IMR-90 (cell line): ENCODE measurements around the gene TOR2A. TPM values are rescaled to one million over a fixed set of nuclear protein-coding genes. Genes with fewer than 3 reads are reported as not detected.

Experiments used
- ATAC-seq: fragments of 200-7000 bp; cut with Tn5 transposase; 2 replicates; pipeline ENCODE4 v1.9.1; 2020; ENCODE audit warnings: low read depth, mild to moderate bottlenecking, moderate library complexity
- BruUV-seq: library from RNA; stranded (reverse); fragments of 400-500 nt; replicated peaks from 2 replicates; lab custom pipeline; 2021; lab: Mats Ljungman, UMichigan
- CTCF ChIA-PET: fragments of 300-600 bp; formaldehyde crosslinking; extraction: SDS; loops from one replicate; lab custom pipeline; 2021; ENCODE audit warnings: antibody characterized with exemption; lab: Yijun Ruan, JAX
- POLR2A ChIA-PET: fragments of 300-600 bp; sonication (Branson Sonifier 250); formaldehyde crosslinking; loops from one replicate; lab custom pipeline; 2022; ENCODE audit warnings: antibody characterized with exemption; ENCODE audit not compliant: unreplicated experiment; lab: Charles Lee
- DNase-seq: peaks from one replicate; pipeline ENCODE4 v3.0.0; 2013
- H2AFZ ChIP-seq: replicated peaks from 2 replicates; pipeline ENCODE3; 2013; ENCODE audit warnings: low read length, mild to moderate bottlenecking; ENCODE audit not compliant: poor library complexity
- H2AK5ac ChIP-seq: 2 replicates; pipeline ENCODE4 v1.6.1; 2013; ENCODE audit warnings: low read depth, low read length, inconsistent platforms
- H2AK9ac ChIP-seq: replicated peaks from 2 replicates; pipeline ENCODE3; 2013; ENCODE audit warnings: mild to moderate bottlenecking, low read depth, low read length, moderate library complexity; ENCODE audit not compliant: poor library complexity
- H2BK120ac ChIP-seq: 2 replicates; pipeline ENCODE4 v1.6.1; 2013; ENCODE audit warnings: low read depth, low read length, inconsistent platforms
- H2BK15ac ChIP-seq: 3 replicates; pipeline ENCODE4 v1.6.1; 2013; ENCODE audit warnings: low read depth, low read length, inconsistent platforms
- H2BK20ac ChIP-seq: 2 replicates; pipeline ENCODE4 v1.6.1; 2013; ENCODE audit warnings: low read depth, mild to moderate bottlenecking, inconsistent platforms, low read length, moderate library complexity
- H2BK5ac ChIP-seq: 2 replicates; pipeline ENCODE4 v1.6.1; 2013; ENCODE audit warnings: mild to moderate bottlenecking, low read depth, low read length, inconsistent platforms; ENCODE audit not compliant: poor library complexity, severe bottlenecking
- H3K14ac ChIP-seq: replicated peaks from 2 replicates; pipeline ENCODE4 v1.6.1; 2013; ENCODE audit warnings: low read depth, low read length, inconsistent platforms
- H3K18ac ChIP-seq: 2 replicates; pipeline ENCODE4 v1.6.1; 2013; ENCODE audit warnings: low read depth, low read length, control low read depth
- H3K23ac ChIP-seq: 2 replicates; pipeline ENCODE4 v1.6.1; 2013; ENCODE audit warnings: low read depth, low read length, inconsistent platforms
- H3K27ac ChIP-seq: 2 replicates; pipeline ENCODE4 v1.5.1; 2013; ENCODE audit warnings: mild to moderate bottlenecking, control low read depth, low read length; ENCODE audit not compliant: insufficient read depth
- H3K27me3 ChIP-seq: 2 replicates; pipeline ENCODE4 v1.6.1; 2013; ENCODE audit warnings: low read length; ENCODE audit not compliant: control insufficient read depth, insufficient read depth
- H3K36me3 ChIP-seq: 2 replicates; pipeline ENCODE4 v1.6.1; 2013; ENCODE audit warnings: low read length, mixed read lengths; ENCODE audit not compliant: control insufficient read depth, insufficient read depth
- H3K4ac ChIP-seq: 2 replicates; pipeline ENCODE4 v1.6.1; 2013; ENCODE audit warnings: low read depth, low read length, inconsistent platforms
- H3K4me1 ChIP-seq: 2 replicates; pipeline ENCODE4 v1.6.1; 2013; ENCODE audit warnings: low read length, mixed read lengths; ENCODE audit not compliant: control insufficient read depth, insufficient read depth
- H3K4me2 ChIP-seq: 2 replicates; pipeline ENCODE4 v1.6.1; 2013; ENCODE audit warnings: low read depth, mild to moderate bottlenecking, control low read depth, low read length, moderate library complexity
- H3K4me3 ChIP-seq: 2 replicates; pipeline ENCODE4 v1.5.1; 2013; ENCODE audit warnings: low read depth, mild to moderate bottlenecking, control low read depth, low read length, moderate library complexity; ENCODE audit not compliant: insufficient read depth
- H3K56ac ChIP-seq: 2 replicates; pipeline ENCODE4 v1.6.1; 2013; ENCODE audit warnings: low read length, inconsistent platforms; ENCODE audit not compliant: insufficient read depth; ENCODE audit errors: extremely low read depth
- H3K79me1 ChIP-seq, 2 experiments: 2 replicates each; pipeline ENCODE4 v1.6.1; 2013; ENCODE audit warnings: low read length in 2 of 2, inconsistent platforms in 1 of 2, low read depth in 1 of 2
- H3K9ac ChIP-seq: 2 replicates; pipeline ENCODE4 v1.6.1; 2013; ENCODE audit warnings: low read depth, low read length, control low read depth
- H3K9me1 ChIP-seq: 2 replicates; pipeline ENCODE4 v1.6.1; 2013; ENCODE audit warnings: low read length, inconsistent platforms; ENCODE audit not compliant: insufficient read depth
- H3K9me3 ChIP-seq: 2 replicates; pipeline ENCODE4 v1.6.1; 2013; ENCODE audit warnings: low read length; ENCODE audit not compliant: control insufficient read depth, insufficient read depth
- H4K20me1 ChIP-seq: 2 replicates; pipeline ENCODE4 v1.6.1; 2013; ENCODE audit warnings: low read length, inconsistent platforms; ENCODE audit not compliant: insufficient read depth
- H4K5ac ChIP-seq: 2 replicates; pipeline ENCODE4 v1.6.1; 2013; ENCODE audit warnings: mild to moderate bottlenecking, low read depth, low read length, control low read depth
- H4K8ac ChIP-seq, 2 experiments: 2 replicates each; pipeline ENCODE4 v1.6.1; 2013; ENCODE audit warnings: low read depth in 2 of 2, low read length in 2 of 2, control low read depth in 1 of 2, inconsistent platforms in 1 of 2
- H4K91ac ChIP-seq: 2 replicates; pipeline ENCODE4 v1.6.1; 2013; ENCODE audit warnings: low read depth, low read length, inconsistent platforms; ENCODE audit not compliant: insufficient read depth
- BHLHE40 ChIP-seq: fragments of 150-350 bp; IDR thresholded peaks from 2 replicates; pipeline ENCODE4 v1.6.1; 2016; ENCODE audit warnings: mild to moderate bottlenecking, low read depth, low read length
- CEBPB ChIP-seq: IDR thresholded peaks from 2 replicates; pipeline ENCODE4 v1.6.1; 2012; ENCODE audit warnings: low read depth, low read length, improper control_type of control experiment
- CHD1 ChIP-seq: IDR thresholded peaks from 2 replicates; pipeline ENCODE4 v1.6.1; 2012; ENCODE audit warnings: low read depth, low read length, improper control_type of control experiment
- MAFK ChIP-seq: IDR thresholded peaks from 2 replicates; pipeline ENCODE4 v1.6.1; 2012; ENCODE audit warnings: low read depth, low read length, improper control_type of control experiment
- MXI1 ChIP-seq: IDR thresholded peaks from 2 replicates; pipeline ENCODE4 v1.6.1; 2012; ENCODE audit warnings: low read depth, mild to moderate bottlenecking, low read length, moderate library complexity, borderline replicate concordance
- NFE2L2 ChIP-seq: fragments of 150-350 bp; IDR thresholded peaks from 2 replicates; pipeline ENCODE4 v1.6.1; 2016; ENCODE audit warnings: low read depth, mild to moderate bottlenecking, low read length
- POLR2A ChIP-seq: IDR thresholded peaks from 2 replicates; pipeline ENCODE4 v1.6.1; 2012; ENCODE audit warnings: mild to moderate bottlenecking, low read depth, low read length
- SMC3 ChIP-seq: fragments of 150-350 bp; IDR thresholded peaks from 2 replicates; pipeline ENCODE4 v1.6.1; 2016; ENCODE audit warnings: low read depth, mild to moderate bottlenecking, antibody characterized with exemption, low read length, moderate library complexity
- WGBS, 2 experiments: methylation state at CpG; one replicate each; pipeline versions ENCODE4 v1.1.5 to v1.1.7; 2013; ENCODE audit warnings: missing lambda C conversion rate in 2 of 2; ENCODE audit not compliant: insufficient read length in 1 of 2; ENCODE audit errors: extremely low coverage in 2 of 2; 5-methylcytosine and 5-hydroxymethylcytosine counted together
- dilution Hi-C: fragments of 300-500 bp; cut with HindIII; formaldehyde crosslinking; loops from one replicate; pipeline ENCODE4 v1.14.3; 2018; ENCODE audit warnings: low sequenced_read_pairs; ENCODE audit not compliant: unreplicated experiment
- in situ Hi-C: fragments of 300-500 bp; cut with MboI; formaldehyde crosslinking; loops from 3 replicates; pipeline ENCODE4 v1.14.3; 2019; ENCODE audit warnings: low sequenced_read_pairs, inconsistent platforms, mixed read lengths
- intact Hi-C: fragments of 100-400 bp; cut with micrococcal nuclease; formaldehyde crosslinking; loops from 2 replicates; pipeline ENCODE4 v1.10.0; 2022
- polyA plus RNA-seq, 3 experiments: library from polyadenylated mRNA; depleted of rRNA; stranded (reverse); fragments of >200 nt; gene quantifications; 2 replicates each; pipeline ENCODE4 v1.2.3, GENCODE V29; 2012; ENCODE audit warnings: low replicate concordance in 1 of 3
- total RNA-seq: library from RNA; depleted of rRNA; stranded (reverse); fragments of >200 nt; gene quantifications from 2 replicates; pipeline ENCODE4 v1.2.3, GENCODE V29; 2012
- TF ChIP-seq, protein P1 (sequence below): fragments of 150-350 bp; IDR thresholded peaks from 2 replicates; pipeline ENCODE4 v1.6.1; 2017; ENCODE audit warnings: mild to moderate bottlenecking, antibody characterized with exemption, low read length, low read depth

TOR2A gene
- total and polyA plus RNA-seq, 2 of the 4 experiments (the other 2 are of a cell fraction): 0.90 to 12.5 TPM

DNA sequence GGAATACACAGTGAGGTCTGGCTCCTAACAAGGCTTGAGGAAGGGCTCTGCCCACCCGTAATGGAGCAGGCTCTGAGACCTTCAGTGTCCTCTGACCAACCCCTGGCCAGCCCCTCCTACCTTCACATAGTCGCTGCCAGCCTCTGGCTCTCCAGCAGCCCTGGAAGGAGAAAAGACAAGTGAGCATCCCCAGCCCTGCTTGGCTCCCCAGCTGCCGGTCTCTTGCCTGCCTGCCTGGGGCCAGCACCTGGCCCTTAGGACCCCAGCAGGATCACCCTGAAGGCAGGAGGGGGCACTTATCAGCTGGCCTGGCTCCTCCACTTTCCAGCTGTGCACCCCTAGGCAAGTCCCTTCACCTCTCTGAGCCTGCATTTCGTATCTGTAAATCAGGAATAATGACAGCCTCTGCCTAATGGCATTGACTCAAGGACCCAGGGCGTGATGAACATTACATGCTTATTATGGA, 26.4 kb upstream of the TOR2A start:
- Histone ChIP-seq H2AK9ac (no peak overlapping the region), H2AFZ (no peak overlapping the region), H4K20me1 (no peaks in the 10 kb centered on the region), H3K4ac (no peak overlapping the region), H3K4me3 (no peak overlapping the region), H3K9me3 (no peaks in the 10 kb centered on the region), H3K23ac (no peak overlapping the region), H4K5ac (no peak overlapping the region), H3K18ac (no peak overlapping the region), H3K4me2 (no peak overlapping the region), H3K9me1 (no peaks in the 10 kb centered on the region), H4K91ac (no peak overlapping the region), H3K9ac (no peak overlapping the region), H4K8ac (no peak overlapping the region), H3K56ac (no peak overlapping the region), H2BK20ac (no peak overlapping the region), H2BK15ac (no peak overlapping the region), H3K27ac (no peak overlapping the region), H3K4me1 (no peaks in the 10 kb centered on the region), H2BK120ac (no peak overlapping the region), H3K79me1 (no peaks in the 10 kb centered on the region), H3K14ac (no peak overlapping the region), H3K36me3 (no peaks in the 10 kb centered on the region), H2AK5ac (no peak overlapping the region), H3K27me3 (peaks cover 35% of the 10 kb centered on the region), H2BK5ac (no peak overlapping the region)
- TF ChIP-seq CHD1: no peak
- no peak for TF ChIP-seq MAFK
- TF ChIP-seq NFE2L2: no peak
- no peak for TF ChIP-seq MXI1
- no peak for TF ChIP-seq SMC3
- no peak for TF ChIP-seq CEBPB
- no peak for TF ChIP-seq POLR2A
- no peak for TF ChIP-seq BHLHE40
- TF ChIP-seq, protein P1, sequence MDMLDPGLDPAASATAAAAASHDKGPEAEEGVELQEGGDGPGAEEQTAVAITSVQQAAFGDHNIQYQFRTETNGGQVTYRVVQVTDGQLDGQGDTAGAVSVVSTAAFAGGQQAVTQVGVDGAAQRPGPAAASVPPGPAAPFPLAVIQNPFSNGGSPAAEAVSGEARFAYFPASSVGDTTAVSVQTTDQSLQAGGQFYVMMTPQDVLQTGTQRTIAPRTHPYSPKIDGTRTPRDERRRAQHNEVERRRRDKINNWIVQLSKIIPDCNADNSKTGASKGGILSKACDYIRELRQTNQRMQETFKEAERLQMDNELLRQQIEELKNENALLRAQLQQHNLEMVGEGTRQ: no peak
- intact Hi-C loops: no loop called here
- dilution Hi-C loops: no loop called here
- POLR2A ChIA-PET: no interaction called here
- in situ Hi-C loops: no loop called here
- DNase-seq (no peak), ATAC-seq (no peak)
- CTCF ChIA-PET: no interaction called here
- BruUV-seq: no TSS peak
- no CpG with 5 or more reads among the region's 5 CpGs for WGBS, 2 experiments
